Erythroblast (primary cell): Measurements from ENCODE around the gene RMI2.

Source experiments
- DNase-seq, 2 experiments: peaks; one replicate each; lab custom pipeline; 2025; lab: John Stamatoyannopoulos, UW
- GATA1 ChIP-seq: IDR thresholded peaks from 2 replicates; pipeline ENCODE4 v1.6.1; 2011; ENCODE audit warnings: low read depth, mild to moderate bottlenecking, control low read depth, low read length, moderate library complexity
- POLR2A ChIP-seq: IDR thresholded peaks from 2 replicates; pipeline ENCODE4 v1.6.1; 2011; ENCODE audit warnings: mild to moderate bottlenecking, low read length

Gene RMI2

GRCh38 chr16:11303405-11304138, 41.7 kb upstream of the RMI2 start:
- no peak for TF ChIP-seq POLR2A
- TF ChIP-seq GATA1 = no peak
- no peak for DNase-seq

- TF ChIP-seq GATA1 = no peak
- TF ChIP-seq POLR2A = no peak
Measured at GRCh38 chr16:11306381-11306780, 38.9 kb upstream of the RMI2 start.

GRCh38 chr16:11306997-11307638, 38.1 kb upstream of the RMI2 start:
- no peak for DNase-seq
- TF ChIP-seq POLR2A (no peak), GATA1 (no peak)

More at GRCh38 chr16:11306381-11306780, 38.9 kb upstream of the RMI2 start:
- DNase-seq = no peak

GRCh38 chr16:11307639-11308492, 37.4 kb upstream of the RMI2 start:
- TF ChIP-seq POLR2A (no peak), GATA1 (no peak)
- no peak for DNase-seq

- TF ChIP-seq GATA1 = no peak
- no peak for TF ChIP-seq POLR2A
- no peak for DNase-seq
Measured at GRCh38 chr16:11308493-11309283, 36.6 kb upstream of the RMI2 start.

GRCh38 chr16:11309895-11310633, 35.2 kb upstream of the RMI2 start:
- DNase-seq = no peak
- no peak for TF ChIP-seq POLR2A
- no peak for TF ChIP-seq GATA1

- TF ChIP-seq GATA1 (no peak), POLR2A (no peak)
- no peak for DNase-seq
Measured at GRCh38 chr16:11310634-11310977, 34.7 kb upstream of the RMI2 start.

GRCh38 chr16:11310997-11311561, 34.2 kb upstream of the RMI2 start:
- DNase-seq = no peak
- TF ChIP-seq GATA1 = no peak

- TF ChIP-seq GATA1 (no peak), POLR2A (no peak)
- peak; percentile 23 to 42 for DNase-seq
Measured at GRCh38 chr16:11312718-11313492, 32.4 kb upstream of the RMI2 start.

GRCh38 chr16:11313493-11314308, 31.6 kb upstream of the RMI2 start:
- TF ChIP-seq POLR2A (no peak), GATA1 (no peak)
- DNase-seq = no peak

GRCh38 chr16:11314309-11314894, 30.9 kb upstream of the RMI2 start:
- DNase-seq = no peak
- TF ChIP-seq POLR2A = no peak
- no peak for TF ChIP-seq GATA1
